Left renal pelvis (tissue), 4 donors: ENCODE results near the gene TOP2B. TPM values are rescaled to one million over a fixed set of nuclear protein-coding genes. Genes with fewer than 3 reads are reported as not detected.

Source experiments
- DNase-seq, 4 donors: peaks; one replicate each; pipeline ENCODE4 v3.0.0-alpha.2; 2013; ENCODE audit warnings: low read depth in 4 of 4, low spot score in 3 of 4
- polyA plus RNA-seq, 4 donors: library from polyadenylated mRNA; unstranded; fragments of 120-200 nt; gene quantifications; one replicate each; pipeline ENCODE4 v1.2.1, GENCODE V29; 2013; ENCODE audit not compliant: insufficient read length in 4 of 4

The TOP2B gene
- polyA plus RNA-seq, 4 donors = 269 to 372 (median 314) TPM

DNA sequence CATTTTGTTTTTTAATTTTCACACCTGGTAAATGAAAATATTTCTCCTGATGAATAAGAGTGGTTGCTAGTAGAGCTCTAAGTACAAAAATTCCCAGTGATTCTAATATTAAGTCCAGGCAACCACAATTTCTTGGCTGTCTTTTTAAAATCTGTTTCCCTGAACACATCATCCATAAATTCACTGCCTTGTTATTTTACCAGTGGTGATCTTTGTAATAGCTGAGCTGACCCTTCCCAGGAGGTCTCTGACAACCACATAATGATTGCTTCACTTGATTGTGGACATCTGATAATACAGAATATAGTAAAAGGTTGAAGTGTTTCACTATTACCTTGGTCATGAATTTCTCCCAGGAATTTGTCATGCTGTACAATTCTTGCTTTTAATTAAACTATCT lies 13.9 kb upstream of the TOP2B start:
- no peak for DNase-seq

DNA sequence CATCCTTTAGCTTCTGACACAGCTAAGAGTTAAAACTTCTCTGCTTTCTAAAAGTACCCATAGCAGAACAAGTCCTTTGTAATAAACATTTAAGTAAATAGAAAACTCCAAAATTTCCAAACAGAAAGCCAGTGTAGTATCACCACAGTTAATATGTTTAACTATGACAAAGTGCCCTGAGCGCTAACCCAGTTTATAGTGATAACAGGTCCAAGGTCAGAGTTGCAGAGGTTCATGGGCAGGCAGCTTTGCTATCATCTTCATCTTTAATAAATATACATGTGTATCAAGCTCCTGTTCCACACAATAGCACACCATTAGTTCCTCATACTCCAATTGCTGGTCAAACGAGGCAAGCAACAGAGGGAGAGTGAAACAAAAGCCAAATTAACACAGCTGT lies 12.4 kb upstream of the TOP2B start:
- no peak for DNase-seq

DNA sequence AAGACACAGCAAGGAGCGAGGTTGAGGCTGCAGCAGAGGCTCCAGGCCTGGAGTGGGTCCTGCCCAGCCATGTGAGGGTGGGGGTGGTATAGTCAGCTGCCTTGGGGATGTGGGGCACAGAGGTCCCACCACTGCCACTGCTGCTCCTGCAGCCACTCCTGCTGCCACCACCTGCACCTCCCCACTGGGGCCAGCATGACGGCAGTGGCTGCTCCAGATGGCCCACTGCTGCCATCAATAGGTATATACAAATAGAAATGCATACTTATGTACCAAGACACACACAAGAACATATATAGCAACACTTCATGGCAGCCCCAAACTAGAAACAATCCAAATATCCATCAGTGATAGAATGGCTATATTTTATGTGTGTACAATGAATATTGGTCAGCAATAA lies 10.0 kb upstream of the TOP2B start:
- no peak for DNase-seq

DNA sequence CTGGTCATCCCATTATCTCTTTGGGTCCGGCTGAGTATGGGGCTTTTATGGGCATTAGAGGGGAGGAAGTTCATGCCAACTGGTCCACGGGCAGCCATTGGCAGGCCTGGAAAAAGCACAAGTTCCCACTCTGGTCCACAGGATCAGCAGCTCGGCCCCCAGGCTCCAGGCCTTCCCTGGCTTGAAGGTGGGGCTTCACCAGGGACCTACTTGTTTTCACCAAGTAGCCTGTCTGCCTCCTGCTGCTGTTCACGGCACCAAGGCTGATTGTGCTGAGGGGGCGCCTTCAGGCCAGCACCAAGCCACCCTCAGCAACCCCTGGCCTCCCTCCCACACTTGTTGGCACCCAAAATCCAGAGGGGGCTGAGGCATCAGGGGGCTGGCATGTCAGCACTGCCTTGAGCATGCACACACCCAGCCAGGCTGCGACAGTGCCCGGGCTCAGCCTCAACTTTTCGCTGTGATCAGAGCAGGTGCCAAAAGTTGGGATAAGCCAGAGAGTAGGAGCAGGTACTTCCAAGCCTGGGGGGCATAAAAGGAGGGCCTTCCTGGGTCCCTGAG lies 9.1 kb upstream of the TOP2B start:
- DNase-seq = no peak

DNA sequence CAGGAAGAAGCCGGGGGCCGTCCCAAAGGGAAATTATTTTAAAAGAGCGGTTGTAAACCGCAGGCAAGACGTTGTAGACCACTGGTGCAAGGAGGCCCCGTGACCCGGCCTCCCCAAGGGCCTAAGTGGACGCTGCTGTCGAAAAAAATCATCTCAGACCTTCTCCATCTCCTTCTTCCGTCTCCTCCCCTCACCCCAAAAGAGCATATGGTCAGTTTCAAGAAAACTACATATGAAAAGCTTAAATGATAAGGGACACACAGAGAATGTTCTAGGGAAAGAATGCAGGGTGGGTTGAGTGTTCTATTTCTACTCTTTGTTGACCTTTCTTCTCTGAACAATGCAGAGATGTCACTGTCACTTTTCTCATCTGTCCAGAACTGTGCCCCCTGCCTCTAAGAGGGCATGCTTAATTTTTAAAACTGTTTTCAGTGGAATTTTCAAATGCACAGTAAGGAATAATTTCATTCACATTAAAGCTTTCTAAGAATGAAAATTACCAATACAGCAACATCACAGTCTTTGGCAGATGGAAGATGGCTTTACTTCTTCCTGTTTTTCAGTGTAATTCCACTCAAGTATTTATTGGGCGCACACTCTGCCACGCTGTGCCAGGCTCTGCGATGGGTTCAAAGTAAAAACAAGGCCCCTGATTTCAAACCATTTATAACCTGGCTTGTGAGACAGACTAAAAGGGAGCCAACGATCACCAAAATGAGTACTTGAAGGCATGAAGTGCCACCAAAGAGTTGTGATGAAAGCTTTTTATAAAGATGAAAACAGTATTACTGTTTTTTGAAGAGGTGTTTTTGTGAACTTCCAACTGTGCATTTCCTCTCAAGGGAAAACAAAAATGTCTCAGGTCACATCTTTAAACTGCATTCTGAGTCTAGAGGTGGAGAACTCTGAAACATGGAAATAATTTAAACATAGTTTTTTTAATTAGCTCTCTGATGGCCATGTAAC lies 891 bp upstream of the TOP2B start:
- DNase-seq = peak in 2 of 4 donors; percentile 36 to 51

DNA sequence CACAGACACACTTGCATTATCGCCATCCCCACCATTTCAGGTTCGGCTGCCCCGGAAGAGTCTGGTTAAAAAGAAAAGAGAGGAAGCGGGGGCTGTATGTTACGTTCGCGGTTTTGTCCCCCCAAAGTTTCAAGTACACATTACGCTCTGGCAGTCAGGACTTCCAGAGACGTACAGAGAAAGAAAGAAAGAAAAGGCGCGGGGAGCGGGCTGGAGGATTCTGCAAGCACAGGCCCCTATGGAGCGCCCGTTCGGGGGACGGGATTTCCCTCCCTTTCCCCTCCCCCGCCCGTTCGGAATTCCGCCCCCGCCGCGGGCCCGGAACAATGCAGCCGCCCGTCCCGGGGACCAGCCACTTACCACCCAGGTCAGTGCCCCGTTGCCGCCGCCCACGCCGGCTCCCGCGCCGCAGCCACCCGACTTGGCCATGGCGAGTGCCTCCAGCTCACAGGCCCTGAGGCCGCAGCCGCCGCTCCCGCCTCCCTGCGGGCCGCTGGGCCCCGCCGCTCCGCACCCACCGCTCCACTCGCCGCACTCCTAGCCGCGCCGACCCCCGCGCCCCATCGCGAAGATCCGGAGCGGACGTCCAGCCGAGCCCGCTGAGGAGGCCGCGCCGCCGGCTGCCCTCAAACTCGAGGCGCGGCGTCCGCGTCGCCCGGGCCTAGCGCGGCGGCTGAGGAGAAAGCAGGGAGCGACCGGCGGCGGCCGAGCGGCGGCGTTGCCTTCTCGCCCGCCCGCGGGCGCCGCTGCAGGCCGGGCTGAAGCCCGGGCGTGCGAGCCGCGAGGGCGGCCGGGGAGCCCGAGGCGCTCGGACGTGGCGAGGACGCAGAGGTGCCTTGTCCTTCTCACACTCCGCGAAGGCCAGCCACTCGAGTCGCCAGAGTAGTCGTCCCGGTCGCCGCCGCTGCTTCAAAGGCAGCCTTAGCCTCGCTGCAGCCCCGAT lies 567 bp downstream of the TOP2B start:
- DNase-seq = peak in 2 of 4 donors; percentile 47 to 51

DNA sequence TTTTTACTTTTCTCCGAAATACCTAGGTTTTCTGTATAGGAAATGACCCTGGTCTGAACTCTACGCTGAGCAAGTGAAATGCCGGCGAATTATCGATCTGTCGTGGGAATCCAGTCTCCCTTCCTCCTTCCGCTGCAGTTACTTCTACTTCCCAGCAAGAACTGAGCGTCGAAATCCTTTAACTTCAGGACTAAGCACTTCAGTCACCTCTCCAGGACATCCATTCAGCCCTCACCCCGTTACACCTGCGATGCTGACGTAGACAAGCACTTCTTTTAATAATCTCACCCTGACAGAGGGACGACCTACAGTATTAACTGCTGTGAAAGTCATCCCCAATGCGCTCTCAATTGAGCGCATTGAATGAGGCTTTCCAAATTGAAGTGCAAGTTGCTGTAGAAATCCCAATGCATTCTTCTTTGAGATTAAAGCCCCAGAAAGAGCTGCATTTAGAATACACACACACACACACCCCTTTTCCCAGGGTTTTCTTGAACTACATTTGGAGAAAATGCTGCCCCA lies 1.3 kb downstream of the TOP2B start:
- DNase-seq = peak in 2 of 4 donors; percentile 19 to 53

DNA sequence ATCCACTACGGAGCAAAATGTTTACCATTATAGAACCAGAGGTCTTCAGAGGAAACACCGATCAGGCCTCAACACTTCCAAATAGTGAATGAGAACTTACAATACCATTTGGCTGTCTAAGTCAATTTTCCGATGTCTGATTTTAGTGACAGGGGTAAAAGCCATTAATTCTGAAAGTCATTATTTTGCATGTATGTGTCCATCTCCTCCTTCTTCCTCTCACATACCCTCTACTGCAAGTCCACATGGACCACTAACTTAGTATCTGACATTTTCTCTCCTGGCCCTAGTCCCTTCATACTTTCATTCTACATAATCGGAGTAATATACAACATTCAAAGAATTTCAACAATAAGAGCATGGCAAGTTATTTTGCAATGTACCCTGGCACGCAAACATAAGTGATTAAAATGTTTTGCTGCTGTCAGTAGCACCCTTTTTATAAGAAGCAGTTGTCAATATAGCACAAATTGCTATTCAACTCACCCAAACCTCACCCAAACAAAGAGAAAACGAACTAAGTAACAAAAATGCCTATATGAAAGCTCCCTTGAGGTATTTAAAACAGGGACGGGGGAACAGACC lies 1.9 kb downstream of the TOP2B start:
- no peak for DNase-seq

DNA sequence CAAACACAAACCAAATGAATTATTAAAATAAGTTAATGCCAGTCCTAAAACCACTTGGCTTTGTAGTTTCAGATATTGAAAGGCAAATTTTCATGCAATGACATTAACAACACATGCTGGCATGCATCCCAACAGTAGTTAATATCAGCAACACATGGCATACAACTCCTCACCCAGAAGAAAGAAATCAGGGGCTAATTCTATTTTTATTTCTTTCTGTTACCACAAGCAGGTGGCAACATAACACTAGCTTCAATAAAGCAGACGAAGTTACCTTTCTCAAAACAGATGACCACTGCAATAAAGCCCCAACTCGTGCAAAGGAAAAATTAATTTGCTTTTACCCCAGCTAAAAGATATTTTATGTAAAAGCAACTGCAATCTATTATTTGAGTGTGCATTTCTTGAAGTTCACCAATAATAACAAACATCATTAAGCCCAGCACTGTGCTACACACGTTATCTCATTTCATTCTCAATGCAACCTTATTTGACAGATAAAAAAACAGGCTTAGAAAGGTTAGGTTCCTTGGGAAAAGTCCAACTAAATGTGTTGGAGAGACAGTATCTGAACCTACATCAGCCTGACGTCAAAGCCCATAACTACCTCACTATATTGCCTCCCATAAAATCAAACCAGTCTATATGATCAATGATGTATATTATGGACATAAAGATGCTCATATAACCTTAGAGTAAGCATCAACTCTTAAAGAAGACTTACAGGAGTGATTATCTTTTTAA lies 2.8 kb downstream of the TOP2B start:
- DNase-seq = no peak

DNA sequence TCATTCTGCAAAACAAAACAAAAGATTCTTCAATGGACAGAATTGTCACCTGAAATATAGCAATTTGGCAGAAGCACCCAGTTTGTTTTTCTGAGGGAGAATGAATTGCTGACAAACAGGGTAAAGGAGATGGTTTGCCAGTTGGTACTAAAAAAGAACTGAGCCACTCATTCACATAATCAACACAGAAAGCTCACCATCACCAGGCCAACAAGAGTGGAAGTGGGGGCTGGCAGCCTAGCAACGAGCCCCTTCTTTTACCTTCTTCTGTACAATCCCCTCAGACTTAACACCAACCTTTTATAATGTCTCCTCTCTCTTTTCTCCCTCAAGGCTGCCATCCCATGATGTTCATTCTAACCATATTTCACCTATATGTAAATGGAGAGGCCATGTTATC lies 5.9 kb downstream of the TOP2B start:
- DNase-seq = no peak

DNA sequence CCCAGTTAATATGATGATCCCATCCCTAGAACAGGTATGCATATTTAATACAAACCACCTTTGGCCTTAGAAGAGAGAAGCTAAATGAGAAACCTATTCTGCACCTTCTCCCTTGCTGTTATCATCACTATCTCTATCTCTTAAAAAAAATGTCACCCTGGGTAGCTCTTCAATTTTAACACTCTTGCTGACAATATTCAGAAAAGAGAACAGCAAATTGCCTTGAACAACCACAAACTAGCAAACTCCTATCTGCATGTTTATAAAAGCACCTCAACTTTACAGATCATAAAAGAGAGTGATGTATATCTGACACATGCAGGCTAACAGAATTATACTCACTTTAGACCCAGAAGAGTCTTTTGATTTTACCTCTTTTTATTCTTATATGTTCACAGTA lies 7.4 kb downstream of the TOP2B start:
- no peak for DNase-seq

DNA sequence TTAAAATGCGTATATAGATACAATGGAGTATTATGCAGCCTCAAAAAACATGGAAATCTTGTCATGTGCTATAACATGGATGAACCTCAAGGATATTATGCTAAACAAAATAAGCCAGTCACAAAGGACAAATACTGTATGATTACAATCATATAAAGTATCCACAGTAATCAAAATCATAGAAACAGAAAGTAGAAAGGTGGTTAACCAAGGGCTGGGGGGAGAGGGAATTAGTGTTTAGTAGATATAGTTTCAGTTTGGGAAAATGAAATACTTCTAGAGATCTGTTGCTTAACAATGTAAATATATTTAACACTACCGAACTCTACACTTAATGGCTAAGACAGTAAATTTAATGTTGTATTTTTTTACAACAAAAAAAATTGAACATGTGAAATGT lies 9.0 kb downstream of the TOP2B start:
- no peak for DNase-seq

DNA sequence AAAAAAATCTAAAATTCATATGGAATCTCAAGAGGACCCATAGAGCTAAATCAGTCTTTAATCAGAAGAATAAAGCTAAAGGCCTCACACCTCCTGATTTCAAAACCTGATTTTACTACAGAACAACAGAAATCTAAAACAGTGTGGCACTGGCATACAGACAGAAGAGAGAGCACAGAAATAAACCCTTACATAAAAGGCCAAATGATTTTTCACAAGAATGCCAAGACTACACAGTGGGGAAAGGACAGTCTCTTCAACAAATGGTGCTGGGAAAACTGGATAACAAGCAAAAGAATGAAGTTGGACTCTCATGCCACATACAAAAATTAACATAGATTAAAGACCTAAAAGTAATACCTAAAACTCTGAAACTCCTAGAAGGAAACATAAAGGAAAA lies 10.1 kb downstream of the TOP2B start:
- no peak for DNase-seq

DNA sequence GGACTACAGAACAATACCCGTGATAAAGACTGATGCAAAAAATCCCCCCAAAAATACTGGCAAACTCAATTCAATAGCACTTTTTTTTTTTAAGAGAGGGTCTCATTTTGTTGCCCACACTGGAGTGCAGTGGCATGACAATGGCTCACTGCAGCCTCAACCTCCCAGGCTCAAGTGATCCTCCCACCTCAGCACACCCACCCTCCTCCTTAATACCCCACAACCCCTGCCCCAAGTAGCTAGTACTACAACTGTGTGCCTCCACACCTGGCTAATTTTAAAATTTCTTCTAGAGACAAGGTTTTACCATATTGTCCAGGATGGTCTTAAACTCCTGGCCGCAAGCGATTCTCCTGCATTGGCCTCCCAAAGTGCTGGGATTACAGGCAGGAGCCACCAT lies 11.4 kb downstream of the TOP2B start:
- DNase-seq = no peak

DNA sequence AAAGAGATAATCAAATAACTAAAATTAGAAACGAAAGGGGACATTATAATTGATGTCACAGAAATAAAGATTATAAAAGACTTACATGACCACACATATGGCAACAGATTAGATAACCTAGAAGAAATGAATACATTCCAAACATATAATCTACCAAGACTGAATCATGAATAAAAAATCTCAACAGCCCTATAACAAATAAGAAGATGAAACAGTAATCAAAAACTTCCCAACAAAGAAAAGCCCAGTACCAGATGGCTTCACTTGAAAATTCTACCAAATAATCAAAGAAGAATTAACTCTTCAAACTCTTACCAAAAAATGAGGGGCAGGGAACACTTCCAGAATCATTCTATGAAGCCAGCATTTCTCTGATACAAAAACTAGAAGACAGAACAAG lies 11.8 kb downstream of the TOP2B start:
- no peak for DNase-seq

DNA sequence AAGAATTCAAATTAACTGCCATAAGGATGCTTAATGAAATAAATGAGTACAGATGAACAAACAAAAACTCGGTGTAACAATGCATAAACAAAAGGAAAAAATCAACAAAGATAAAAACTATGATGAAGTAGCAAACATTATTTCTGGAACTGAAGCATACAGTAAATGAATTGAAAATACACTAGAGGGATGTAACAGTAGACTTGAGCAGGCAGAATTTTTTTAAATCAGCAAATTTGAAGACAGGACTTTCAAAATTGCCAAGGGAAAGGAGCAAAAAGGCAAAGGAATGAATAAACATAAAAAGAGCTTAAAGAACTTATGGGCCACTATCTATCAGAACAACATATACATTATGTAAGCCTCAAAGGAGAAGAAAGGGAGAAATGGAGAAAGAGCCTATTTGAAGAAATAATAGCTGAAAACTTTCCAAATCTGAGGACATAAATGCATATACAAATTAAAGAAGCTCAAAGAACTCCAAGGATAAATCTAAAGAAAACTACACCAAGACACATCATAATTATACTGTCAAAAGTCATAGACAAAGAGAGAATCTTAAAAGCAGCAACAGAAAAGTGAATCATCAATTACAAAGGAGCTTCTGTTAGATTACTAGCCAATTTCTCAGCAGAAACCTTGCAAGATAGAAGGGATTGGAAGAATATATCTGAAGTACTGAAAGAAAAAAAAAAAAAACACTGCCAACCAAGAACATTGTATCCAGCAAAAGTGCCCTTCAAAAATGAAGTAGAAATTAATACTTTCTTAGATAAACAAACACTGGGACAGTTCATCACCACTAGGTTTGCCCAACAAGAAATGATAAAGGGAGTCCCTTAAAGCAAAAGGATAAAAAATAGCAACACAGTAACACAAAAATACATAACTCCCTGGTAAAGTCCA lies 15.5 kb downstream of the TOP2B start:
- no peak for DNase-seq

DNA sequence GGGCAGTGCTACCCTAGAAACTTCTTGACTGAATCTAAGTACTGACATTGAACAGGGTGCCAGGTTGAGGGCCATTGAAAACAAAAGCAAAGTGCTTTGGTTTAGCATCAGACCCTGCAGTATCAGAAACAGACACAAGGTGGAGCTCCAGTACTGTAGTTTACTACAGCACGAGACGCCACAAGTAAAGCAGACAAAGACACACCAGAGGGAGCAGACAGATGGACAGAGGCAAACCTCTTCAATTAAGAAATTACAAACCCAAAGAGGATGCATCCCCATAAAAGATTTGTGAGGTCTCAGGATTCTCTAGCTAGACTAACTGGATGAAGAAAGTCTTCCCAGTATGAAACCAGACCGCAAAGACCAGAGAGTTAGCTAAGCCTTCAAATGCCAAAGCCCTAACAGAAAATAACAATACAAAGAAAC lies 16.6 kb downstream of the TOP2B start:
- peak in 1 of 4 donors; percentile 41 for DNase-seq

DNA sequence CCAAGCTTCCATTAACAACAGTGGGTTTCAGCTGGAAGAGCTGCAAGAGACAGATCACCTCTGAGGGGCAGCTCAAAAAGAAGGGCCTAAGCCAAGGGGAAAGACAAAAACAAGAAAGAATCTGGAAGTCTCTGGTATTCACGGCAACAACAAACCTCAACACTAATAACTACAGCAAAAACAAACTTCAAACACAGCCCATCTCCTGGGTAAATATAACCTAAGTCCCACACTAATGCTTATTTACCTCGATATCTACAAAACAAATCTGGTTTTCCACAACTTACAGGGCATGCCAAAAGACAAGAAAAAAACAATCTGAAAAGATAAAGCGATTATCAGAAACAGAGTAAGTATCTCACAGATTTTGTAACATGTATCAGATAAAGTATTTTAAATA lies 29.7 kb downstream of the TOP2B start:
- DNase-seq = no peak

DNA sequence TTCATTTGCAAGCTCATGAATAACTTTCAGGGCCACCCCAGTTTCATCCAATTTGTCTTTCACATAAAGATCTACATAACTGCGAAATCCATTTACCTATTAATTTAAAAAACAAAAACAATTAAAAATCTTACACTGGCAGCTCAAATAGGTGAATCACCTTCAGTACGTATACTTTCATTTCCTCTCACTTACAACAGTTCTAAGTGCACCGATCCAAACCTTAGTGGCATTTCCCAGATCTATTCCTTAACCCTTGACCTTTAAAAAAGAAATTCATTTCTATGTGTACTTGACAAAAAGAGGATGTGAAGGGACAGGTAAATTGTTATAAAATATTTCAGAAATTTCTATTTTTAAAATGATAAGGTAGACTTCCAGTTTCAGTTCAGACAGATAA lies 30.8 kb downstream of the TOP2B start:
- no peak for DNase-seq
